ENCODE data around the gene AZGP1.
A peak's percentile ranks its signal among the peaks of the same experiment; 100 is the strongest.
"Not testable (repeated sequence)": the region's sequence is repeated elsewhere in the genome, so short reads cannot be mapped to it uniquely, and the experiment has no call there.

Gene AZGP1

GRCh38 chr7:99975782-99976521 is at the start of gene AZGP1:
Gene AZGP1 (minus strand): TSS chr7:99976031. CDS start chr7:99976020, 11 bp downstream.
- DNase-seq, result no peak

GRCh38 chr7:100024020-100024619 is 48.3 kb upstream of the AZGP1 start:
- no peak for DNase-seq

- DNase-seq, result no peak
Measured at GRCh38 chr7:100023526-100023925, 47.7 kb upstream of the AZGP1 start.

- DNase-seq, result no peak
Measured at GRCh38 chr7:100022621-100023020, 46.8 kb upstream of the AZGP1 start.

- no peak for DNase-seq
Measured at GRCh38 chr7:100021297-100021696, 45.5 kb upstream of the AZGP1 start.

GRCh38 chr7:100019908-100020307 is 44.1 kb upstream of the AZGP1 start:
- DNase-seq, result no peak

- DNase-seq, result no peak
Measured at GRCh38 chr7:100017875-100018274, 42.0 kb upstream of the AZGP1 start.

GRCh38 chr7:100017300-100017699 is 41.5 kb upstream of the AZGP1 start:
- DNase-seq, result no peak

- no peak for DNase-seq
Measured at GRCh38 chr7:100016215-100016901, 40.5 kb upstream of the AZGP1 start.

- DNase-seq, result peak; percentile 90
Measured at GRCh38 chr7:100015232-100016214, 39.7 kb upstream of the AZGP1 start, which contains the start of gene ZKSCAN1. Gene ZKSCAN1 (plus strand): TSS chr7:100015596. CDS start chr7:100023507, 7,911 bp downstream.

GRCh38 chr7:100013328-100013676 is 37.5 kb upstream of the AZGP1 start:
- peak; percentile 65 for DNase-seq

- DNase-seq, result not testable (repeated sequence)
Measured at GRCh38 chr7:100012385-100013327, 36.8 kb upstream of the AZGP1 start.

- DNase-seq, result no peak
Measured at GRCh38 chr7:100011516-100011915, 35.7 kb upstream of the AZGP1 start.

- DNase-seq, result no peak
Measured at GRCh38 chr7:100010901-100011300, 35.1 kb upstream of the AZGP1 start.

- not testable (repeated sequence) for DNase-seq
Measured at GRCh38 chr7:100009952-100010351, 34.1 kb upstream of the AZGP1 start.

- no peak for DNase-seq
Measured at GRCh38 chr7:100008525-100008924, 32.7 kb upstream of the AZGP1 start.

- no peak for DNase-seq
Measured at GRCh38 chr7:100007887-100008286, 32.1 kb upstream of the AZGP1 start.

GRCh38 chr7:100003711-100004661 is 28.2 kb upstream of the AZGP1 start:
- DNase-seq, result no peak

GRCh38 chr7:100000239-100000638 is 24.4 kb upstream of the AZGP1 start:
- no peak for DNase-seq

GRCh38 chr7:99997545-99998137 is 21.8 kb upstream of the AZGP1 start:
- DNase-seq, result peak; percentile 72

Measured in activated CD4-positive, alpha-beta T cell treated with anti-CD3 and anti-CD28 coated beads for 48 hours (primary cell).